Upper lobe of right lung (tissue), 1 donor: ENCODE data around the gene ST7L. TPM values are rescaled to one million over a fixed set of nuclear protein-coding genes. Genes with fewer than 3 reads are reported as not detected.

Experiments
- ATAC-seq: fragments of 200-7000 bp; cut with Tn5 transposase; one replicate; pipeline ENCODE4 v1.9.1; 2020; ENCODE audit warnings: mild to moderate bottlenecking, moderate library complexity
- DNase-seq: peaks from one replicate; pipeline ENCODE4 v3.0.0-alpha.2; 2020
- H3K27ac ChIP-seq: fragments of 200-600 bp; one replicate; pipeline ENCODE4 v1.8.0; 2022
- H3K27me3 ChIP-seq: fragments of 200-600 bp; one replicate; pipeline ENCODE4 v1.8.0; 2022; ENCODE audit warnings: mild to moderate bottlenecking
- H3K36me3 ChIP-seq: fragments of 200-600 bp; one replicate; pipeline ENCODE4 v1.8.0; 2022
- H3K4me1 ChIP-seq: fragments of 200-600 bp; one replicate; pipeline ENCODE4 v1.8.0; 2022
- H3K4me3 ChIP-seq: fragments of 200-600 bp; one replicate; pipeline ENCODE4 v1.8.0; 2022; ENCODE audit warnings: mild to moderate bottlenecking
- H3K9me3 ChIP-seq: fragments of 200-600 bp; one replicate; pipeline ENCODE4 v1.8.0; 2022
- intact Hi-C: fragments of 100-400 bp; cut with DNase I; formaldehyde crosslinking; loops from one replicate; pipeline ENCODE4 v1.11.0; 2022
- total RNA-seq: library from RNA; stranded (reverse); fragmentation: NEBNext Ultra II Directional; extraction: Animal tissue kit (Norgen Biotek cat#: 25700); gene quantifications from one replicate; pipeline ENCODE4 v1.2.1, GENCODE V29; 2021
- TF ChIP-seq, protein P1 (sequence below): fragments of 200-600 bp; IDR thresholded peaks from one replicate; pipeline ENCODE4 v1.8.0; 2022; ENCODE audit warnings: antibody characterized with exemption
- donor health status: DM: no; HTN: yes; CAD: no; lungs with severe emphysema.

ST7L gene
- total RNA-seq, 1 donor from 2014 or later = 27.2 TPM

DNA sequence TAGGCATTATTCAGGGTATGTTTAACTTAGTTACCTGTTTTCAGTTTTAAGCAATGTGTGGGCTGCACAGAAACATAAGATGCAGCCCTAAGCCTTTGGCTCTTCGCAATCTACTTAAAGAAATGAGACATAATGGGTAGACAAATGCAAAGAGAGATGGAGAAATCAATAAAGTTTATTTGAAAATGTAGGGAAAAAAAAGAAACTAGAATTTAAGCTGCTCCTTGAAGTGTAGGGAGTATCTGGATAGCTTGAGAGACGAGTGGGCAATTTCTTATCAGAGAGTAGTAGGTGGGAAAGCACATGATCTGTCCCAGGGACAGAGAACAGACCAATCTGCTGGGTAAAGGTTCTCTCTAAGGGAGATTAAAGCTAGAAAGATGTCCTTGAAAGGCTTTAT, 101.3 kb downstream of the ST7L start:
- intact Hi-C loops = no loop called here
- no peak overlapping the region for H3K4me3 ChIP-seq
- DNase-seq (no peak), ATAC-seq (no peak)
- no peaks in the 10 kb centered on the region for H3K9me3 ChIP-seq
- no peaks in the 10 kb centered on the region for H3K4me1 ChIP-seq
- no peak overlapping the region for H3K27ac ChIP-seq
- H3K27me3 ChIP-seq = no peaks in the 10 kb centered on the region
- no peaks in the 10 kb centered on the region for H3K36me3 ChIP-seq
- TF ChIP-seq, protein P1, sequence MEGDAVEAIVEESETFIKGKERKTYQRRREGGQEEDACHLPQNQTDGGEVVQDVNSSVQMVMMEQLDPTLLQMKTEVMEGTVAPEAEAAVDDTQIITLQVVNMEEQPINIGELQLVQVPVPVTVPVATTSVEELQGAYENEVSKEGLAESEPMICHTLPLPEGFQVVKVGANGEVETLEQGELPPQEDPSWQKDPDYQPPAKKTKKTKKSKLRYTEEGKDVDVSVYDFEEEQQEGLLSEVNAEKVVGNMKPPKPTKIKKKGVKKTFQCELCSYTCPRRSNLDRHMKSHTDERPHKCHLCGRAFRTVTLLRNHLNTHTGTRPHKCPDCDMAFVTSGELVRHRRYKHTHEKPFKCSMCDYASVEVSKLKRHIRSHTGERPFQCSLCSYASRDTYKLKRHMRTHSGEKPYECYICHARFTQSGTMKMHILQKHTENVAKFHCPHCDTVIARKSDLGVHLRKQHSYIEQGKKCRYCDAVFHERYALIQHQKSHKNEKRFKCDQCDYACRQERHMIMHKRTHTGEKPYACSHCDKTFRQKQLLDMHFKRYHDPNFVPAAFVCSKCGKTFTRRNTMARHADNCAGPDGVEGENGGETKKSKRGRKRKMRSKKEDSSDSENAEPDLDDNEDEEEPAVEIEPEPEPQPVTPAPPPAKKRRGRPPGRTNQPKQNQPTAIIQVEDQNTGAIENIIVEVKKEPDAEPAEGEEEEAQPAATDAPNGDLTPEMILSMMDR = no peak

DNA sequence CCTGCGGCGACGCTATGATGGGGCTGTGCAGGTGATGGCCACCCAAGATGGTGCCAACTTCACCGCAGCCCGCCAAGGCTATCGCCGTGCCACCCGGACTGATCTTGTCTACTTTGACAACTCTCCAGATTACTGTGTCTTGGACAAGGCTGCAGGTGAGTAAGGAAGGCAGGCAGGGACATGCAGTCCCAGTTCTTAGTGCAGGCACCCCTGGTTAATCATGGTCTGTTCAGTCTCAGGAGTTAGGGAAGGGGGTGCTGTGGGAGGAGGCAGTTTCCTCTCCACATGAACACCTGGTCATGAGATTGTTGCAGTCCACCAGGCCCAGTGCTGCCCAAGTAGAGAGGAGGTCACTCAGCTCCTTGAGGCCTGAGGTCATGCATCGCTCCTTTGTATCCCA, 101.7 kb downstream of the ST7L start:
- no peak for ATAC-seq
- intact Hi-C loops = no loop called here
- Histone ChIP-seq H3K27ac (no peak overlapping the region), H3K9me3 (no peaks in the 10 kb centered on the region), H3K4me1 (no peaks in the 10 kb centered on the region), H3K4me3 (no peak overlapping the region), H3K27me3 (no peaks in the 10 kb centered on the region), H3K36me3 (no peaks in the 10 kb centered on the region)
- DNase-seq = no peak
- TF ChIP-seq, protein P1 = no peak

DNA sequence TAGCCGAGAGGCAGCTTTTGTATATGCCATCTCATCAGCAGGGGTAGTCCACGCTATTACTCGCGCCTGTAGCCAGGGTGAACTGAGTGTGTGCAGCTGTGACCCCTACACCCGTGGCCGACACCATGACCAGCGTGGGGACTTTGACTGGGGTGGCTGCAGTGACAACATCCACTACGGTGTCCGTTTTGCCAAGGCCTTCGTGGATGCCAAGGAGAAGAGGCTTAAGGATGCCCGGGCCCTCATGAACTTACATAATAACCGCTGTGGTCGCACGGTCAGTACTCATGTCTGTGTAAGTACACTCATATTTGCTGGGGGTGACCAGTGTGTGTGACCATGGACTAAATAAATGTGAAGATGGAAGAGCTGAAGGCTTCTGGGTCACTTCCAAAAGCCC, 102.8 kb downstream of the ST7L start:
- Histone ChIP-seq H3K4me3 (no peak overlapping the region), H3K27me3 (no peaks in the 10 kb centered on the region), H3K9me3 (no peaks in the 10 kb centered on the region), H3K36me3 (no peaks in the 10 kb centered on the region), H3K4me1 (no peaks in the 10 kb centered on the region), H3K27ac (no peak overlapping the region)
- DNase-seq = no peak
- no peak for ATAC-seq
- TF ChIP-seq, protein P1 = no peak
- intact Hi-C loops = no loop called here

DNA sequence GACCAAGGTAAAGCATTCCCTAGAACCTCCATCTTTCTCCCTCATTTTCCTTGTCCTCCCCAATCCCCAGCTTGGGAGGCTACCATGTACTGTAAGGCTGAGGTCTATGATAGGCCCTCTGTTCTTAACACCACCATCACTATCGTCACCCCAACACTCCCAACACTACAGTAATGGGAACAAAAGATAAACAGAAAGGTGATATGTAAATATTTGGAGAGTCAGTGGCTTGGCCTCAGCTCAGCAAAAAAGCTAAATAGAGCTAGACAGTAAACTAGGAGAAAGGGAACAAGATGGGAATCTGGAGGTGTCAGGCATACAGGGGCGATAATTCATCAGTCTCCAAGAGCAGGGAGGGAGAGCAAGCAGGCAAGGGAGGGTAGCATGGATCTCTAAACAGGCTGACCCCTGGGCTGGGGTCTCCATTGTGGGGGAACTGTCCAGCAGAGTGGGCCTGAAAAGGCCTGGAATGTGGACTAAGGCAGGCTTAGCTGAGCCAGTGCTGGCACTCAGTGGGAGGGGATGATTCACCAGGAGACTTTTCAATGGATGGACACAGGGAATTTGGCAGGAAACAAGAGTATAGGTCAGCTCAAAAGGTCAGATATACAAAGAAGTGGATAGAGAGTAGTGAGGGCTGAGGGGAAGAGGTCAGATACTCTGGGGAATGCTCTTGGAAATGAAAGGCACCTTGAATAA, 103.5 kb downstream of the ST7L start:
- no peak overlapping the region for H3K4me3 ChIP-seq
- H3K9me3 ChIP-seq = no peaks in the 10 kb centered on the region
- no peaks in the 10 kb centered on the region for H3K36me3 ChIP-seq
- no peak for DNase-seq
- no peak overlapping the region for H3K27ac ChIP-seq
- ATAC-seq = no peak
- H3K27me3 ChIP-seq = no peaks in the 10 kb centered on the region
- no peaks in the 10 kb centered on the region for H3K4me1 ChIP-seq
- TF ChIP-seq, protein P1 = no peak
- intact Hi-C loops = no loop called here

DNA sequence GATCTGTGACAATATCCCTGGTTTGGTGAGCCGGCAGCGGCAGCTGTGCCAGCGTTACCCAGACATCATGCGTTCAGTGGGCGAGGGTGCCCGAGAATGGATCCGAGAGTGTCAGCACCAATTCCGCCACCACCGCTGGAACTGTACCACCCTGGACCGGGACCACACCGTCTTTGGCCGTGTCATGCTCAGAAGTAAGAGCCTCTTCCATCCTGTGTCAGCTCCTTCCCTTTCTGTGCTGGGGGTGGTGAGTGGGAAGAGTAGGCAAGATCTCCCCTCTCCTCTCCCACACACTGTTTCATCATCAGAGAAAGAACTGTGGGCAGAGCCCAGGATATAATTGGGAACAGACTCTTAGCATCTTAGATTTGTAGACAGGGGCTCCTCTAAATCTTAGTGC, 104.0 kb downstream of the ST7L start:
- Histone ChIP-seq H3K27me3 (no peaks in the 10 kb centered on the region), H3K27ac (no peak overlapping the region)
- DNase-seq = no peak

More for the DNA sequence above, 104.0 kb downstream of the ST7L start:
- no peak for ATAC-seq
- intact Hi-C loops = no loop called here
- H3K9me3 ChIP-seq = no peaks in the 10 kb centered on the region
- no peak overlapping the region for H3K4me3 ChIP-seq
- TF ChIP-seq, protein P1 = no peak
- H3K36me3 ChIP-seq = no peaks in the 10 kb centered on the region
- no peaks in the 10 kb centered on the region for H3K4me1 ChIP-seq
